Stimulated activated naive CD4-positive, alpha-beta T cell treated with Interleukin-2 at 50 U/mL for 16 hours (primary cell): ENCODE measurements around the gene INF2.
"Not testable (repeated sequence)": the region's sequence is repeated elsewhere in the genome, so short reads cannot be mapped to it uniquely, and the experiment has no call there.

Source experiments
- DNase-seq: peaks from one replicate; lab custom pipeline; 2025; lab: John Stamatoyannopoulos, UW

Gene INF2

DNA sequence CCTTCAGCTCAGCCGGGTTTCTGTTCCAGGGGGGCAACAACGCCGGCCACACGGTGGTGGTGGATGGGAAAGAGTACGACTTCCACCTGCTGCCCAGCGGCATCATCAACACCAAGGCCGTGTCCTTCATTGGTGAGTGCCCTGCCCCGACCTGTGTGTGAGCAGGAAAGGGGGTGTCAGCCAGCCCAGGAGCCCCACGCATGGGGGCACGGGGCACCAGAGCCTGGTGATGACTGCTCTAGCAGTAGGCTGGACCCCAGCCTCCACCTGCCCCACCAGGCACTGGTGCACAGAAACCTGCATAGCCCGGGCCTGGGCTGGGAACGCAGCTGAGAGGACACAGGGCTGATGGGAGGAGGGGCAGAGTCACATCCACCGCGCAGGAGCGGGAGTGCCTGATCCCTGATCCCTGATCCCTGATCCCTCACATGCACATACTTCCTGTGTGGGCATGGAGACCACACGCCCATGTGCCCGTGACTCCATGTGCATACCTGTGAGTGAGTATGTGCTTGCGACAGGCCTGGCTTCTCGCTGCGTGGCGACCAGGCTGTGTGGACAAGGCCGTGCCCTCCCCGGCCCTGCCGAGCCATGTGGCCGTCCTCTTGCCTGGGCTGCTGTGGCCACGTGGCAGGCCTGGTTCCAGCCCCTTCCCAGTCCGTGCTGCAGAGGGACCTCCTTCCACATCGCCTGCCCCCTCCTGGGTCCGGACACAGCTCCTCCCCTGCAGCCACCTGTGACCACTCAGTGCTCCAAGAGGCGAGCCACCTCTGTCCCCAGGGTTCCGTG lies 45.8 kb downstream of the INF2 start:
- DNase-seq, result no peak

- DNase-seq, result no peak
These were observed 46.6 kb downstream of the INF2 start for GRCh38 chr14:104735830-104736642.

GRCh38 chr14:104738375-104739019 lies 49.1 kb downstream of the INF2 start:
- no peak for DNase-seq

DNA sequence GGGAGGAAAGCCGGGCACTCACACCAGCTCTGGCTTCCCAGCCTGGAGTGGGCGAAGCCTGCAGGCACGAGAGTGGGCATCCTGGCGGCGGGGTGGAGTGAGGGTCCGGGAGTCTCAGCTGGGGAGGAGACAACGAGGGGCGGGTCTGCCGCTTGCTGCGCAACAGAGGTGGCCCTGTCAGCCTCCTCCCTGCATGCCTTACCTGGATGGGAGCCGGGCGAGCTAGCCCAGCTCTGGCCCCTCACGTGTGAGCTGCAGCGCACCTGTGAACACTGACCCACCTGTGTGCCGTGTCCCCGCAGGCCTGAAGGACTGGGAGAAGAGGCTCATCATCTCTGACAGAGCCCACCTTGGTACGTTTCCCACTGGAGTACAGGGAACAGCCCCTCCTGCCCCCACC lies 49.6 kb downstream of the INF2 start:
- DNase-seq, result no peak

GRCh38 chr14:104739546-104740516 lies 50.4 kb downstream of the INF2 start:
- no peak for DNase-seq

DNA sequence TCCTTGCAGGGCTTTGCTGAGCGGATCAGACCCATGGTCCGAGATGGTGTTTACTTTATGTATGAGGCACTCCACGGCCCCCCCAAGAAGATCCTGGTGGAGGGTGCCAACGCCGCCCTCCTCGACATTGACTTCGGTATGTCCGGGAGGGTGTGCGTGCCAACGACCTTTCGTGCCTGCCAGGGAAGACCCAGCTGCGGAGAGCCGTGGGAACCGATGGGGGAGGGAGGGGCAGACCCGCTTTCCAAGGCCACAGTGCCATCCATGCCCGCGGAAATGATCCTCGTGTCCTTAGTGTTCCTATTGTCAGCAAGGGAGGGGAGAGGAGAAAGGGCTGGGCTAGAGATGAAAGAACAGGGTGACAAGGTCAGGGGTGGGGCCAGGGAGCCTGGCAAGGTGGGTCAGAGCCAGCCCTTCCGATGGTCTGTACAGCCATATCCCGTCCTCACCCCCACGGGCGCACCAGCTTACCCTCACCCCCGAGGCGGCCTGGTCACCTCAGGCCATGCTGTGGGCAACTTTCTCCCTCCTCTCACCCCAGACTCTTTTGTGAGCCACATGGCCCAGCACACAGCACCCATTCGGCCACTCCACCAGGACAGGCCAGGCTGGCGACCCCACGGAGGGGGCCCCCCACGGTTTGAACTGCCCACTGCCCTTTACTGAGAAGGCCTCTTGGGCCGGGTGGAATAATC lies 51.8 kb downstream of the INF2 start:
- no peak for DNase-seq

- DNase-seq, result peak; percentile 10
These were observed 52.4 kb downstream of the INF2 start for GRCh38 chr14:104741803-104742251.

GRCh38 chr14:104742586-104743455 lies 53.4 kb downstream of the INF2 start:
- no peak for DNase-seq

GRCh38 chr14:104743461-104744380 lies 54.3 kb downstream of the INF2 start:
- DNase-seq, result no peak

GRCh38 chr14:104744484-104744883 lies 55.1 kb downstream of the INF2 start:
- DNase-seq, result no peak

GRCh38 chr14:104745431-104745830 lies 56.0 kb downstream of the INF2 start:
- no peak for DNase-seq

DNA sequence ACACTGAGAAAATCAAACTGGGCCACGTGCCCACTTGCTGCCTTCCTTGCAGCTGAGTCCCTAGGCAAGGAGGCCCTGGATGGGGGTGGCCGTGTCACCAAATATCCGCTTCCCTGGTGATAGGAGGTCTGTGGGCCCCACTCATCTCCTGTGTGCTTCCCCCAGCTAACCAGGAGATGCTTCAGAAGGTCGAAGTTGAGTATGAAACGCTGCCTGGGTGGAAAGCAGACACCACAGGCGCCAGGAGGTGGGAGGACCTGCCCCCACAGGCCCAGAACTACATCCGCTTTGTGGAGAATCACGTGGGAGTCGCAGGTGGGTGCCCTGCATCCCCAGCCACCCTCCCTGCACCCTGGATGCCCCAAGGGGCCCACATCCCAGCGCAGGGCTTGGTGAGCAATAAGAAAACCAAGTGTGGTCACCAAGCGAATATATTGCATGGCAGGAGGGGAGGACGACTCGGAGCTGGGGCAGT lies 56.7 kb downstream of the INF2 start:
- peak; percentile 54 for DNase-seq

DNA sequence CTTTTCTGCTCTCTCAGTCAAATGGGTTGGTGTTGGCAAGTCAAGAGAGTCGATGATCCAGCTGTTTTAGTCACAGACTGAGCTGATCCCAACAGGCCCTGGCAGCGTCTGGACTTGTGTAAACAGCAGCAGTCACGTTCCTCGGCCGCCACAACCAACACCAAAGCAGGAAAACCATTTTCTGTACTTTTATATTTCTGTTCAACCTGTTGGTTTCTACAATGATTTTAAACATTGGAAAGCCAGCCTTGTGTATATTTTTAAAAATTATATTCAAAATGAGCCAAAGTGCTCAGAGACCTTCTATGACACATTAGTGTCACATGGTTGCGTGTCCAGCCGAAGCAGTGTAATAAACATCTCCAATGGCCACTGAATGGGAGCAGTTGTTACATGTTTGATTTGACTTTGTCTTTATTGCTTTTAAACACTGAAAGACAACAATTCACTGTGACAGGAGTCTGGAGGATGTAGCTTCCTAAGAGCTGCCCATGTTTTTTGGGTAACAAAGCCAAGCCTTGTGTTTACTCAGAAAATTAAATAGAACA lies 57.6 kb downstream of the INF2 start:
- no peak for DNase-seq

DNA sequence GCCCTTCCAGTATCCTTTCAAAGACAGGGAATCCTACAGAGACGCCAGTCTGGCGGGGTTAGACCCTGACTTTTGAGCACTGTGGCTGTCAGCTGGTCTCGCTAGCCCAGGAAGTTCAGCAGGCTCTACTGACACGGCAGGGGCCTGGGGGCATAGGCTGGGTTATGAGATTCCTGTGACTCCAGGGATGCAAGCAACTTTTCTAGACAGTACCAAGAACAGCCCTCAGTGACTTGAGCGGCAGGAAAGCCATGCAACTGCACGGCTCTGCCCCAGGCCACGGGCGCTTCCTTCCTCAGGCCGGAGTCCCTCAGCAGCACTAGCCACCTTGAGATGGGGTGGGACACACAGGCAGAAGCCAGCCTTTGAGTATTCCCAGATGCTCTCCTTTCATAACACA lies 58.5 kb downstream of the INF2 start:
- no peak for DNase-seq

DNA sequence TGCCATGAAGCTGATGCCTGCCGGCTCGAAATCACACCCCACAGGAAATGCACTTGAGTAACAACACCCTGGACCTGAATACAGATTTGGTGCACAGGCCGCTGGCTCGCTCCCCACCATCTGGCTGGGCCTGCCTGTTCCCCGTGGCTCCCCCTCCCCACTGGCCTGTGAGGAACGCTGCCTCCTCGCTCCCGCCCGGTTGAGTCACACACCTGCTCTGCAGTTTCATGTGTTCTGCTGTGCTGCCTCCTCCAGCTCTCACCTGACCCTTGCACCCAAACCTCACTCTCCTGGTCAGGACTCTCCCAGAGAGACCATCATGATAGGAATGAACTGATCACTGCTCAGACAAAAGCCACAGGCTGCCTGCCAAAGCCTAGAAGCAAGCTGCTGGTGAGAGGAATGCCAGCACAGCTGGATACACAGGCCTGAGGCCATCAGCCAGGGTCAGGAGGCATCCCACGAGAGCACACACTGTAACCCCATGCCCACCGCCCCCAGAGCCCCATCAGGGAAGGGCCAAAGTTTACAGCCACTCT lies 59.8 kb downstream of the INF2 start:
- no peak for DNase-seq

DNA sequence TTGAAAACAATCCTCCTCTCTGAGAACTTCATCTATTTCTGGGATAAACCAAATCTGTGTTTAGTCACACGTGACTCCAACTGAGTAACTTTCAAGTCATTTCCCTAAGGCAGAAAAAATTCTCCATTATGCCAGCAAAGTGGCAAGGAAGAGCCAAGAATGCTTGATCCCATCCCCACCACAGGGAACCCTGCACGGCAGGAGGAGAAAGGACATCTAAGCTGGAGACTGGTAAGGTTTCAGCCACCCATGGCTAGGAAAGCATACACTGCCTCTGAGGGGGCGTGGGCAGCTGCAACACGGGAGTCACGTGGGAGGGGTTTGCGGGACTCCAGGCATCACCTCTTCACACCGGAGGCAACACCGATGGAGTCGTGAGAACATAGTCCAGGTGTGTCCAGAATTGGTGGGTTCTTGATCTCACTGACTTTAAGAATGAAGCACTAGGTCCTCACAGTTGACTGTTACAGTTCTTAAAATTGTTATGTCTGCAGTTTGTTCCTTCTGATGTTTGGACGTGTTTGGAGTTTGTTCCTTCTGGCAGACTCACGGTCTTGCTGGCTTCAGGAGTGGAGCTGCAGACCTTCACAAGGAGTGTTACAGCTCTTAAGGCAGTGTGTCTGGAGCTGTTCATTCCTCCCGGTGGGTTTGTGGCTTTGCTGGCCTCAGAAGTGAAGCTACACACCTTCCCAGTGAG lies 60.8 kb downstream of the INF2 start:
- DNase-seq, result no peak

DNA sequence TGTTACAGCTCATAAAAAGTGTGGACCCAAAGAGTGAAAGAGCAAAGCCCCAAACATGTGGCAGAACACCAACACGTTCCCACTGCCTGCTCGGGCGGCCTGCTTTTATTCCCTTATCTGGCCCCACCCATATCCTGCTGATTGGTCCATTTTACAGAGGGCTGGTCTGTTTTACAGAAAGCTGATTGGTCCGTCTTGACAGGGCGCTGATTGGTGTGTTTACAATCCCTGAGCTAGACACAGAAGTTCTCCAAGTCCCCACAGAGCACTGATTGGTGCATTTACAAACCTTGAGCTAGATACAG lies 61.3 kb downstream of the INF2 start:
- not testable (repeated sequence) for DNase-seq
